Femur (tissue), 1 donor: ENCODE data around the gene MARK3.

Experiments used
- DNase-seq: peaks from one replicate; pipeline ENCODE4 v3.0.0-alpha.2; 2017

Gene MARK3

GRCh38 chr14:103398427-103399195 lies 13.4 kb downstream of the MARK3 start:
- DNase-seq, result no peak

GRCh38 chr14:103400537-103400936 lies 15.3 kb downstream of the MARK3 start:
- no peak for DNase-seq

DNA sequence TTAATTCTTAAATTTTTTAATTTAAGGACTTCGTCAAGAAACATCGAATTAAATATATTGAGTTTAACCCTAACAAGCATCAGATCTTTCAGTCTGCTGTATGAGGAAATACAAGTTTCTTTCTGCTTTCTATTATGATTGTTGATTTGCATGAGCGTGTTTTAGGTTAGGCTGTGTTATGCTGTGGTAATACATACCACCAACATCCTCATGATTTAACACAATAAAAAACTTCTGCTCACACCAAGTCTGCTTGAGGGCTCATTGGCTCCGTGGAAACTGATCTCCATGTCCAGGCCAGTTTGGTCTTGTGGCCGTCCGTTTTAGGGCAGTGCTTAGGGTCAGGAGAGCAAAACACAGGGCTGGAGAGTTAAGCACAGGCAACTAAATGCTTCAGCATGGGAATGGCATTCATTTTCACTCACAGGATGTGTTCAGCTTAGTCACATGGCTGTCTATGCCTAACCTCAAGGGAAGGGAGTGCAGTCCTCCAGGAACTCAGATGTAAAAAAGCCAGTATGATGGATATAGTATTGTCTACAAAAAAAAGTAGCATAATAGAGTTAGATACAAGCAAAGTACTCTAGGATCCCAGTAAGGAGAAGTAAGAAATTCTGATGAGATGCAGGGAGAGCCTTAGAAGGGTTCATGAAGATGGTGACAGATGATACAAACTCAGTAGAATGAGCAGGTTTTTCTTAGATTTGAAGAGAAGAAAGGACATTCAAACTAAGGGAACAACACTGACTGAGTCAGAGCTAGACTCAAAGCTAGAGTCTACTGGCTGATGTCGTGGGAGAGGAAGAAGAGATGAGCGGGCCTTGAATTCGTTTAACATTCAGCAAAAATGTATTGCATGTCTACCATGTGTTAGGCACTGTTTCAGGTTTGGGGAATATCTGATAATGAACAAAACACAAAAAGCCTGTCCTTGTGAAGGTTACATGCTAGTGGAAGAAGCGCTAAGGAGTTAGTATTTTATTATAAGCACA lies 16.3 kb downstream of the MARK3 start:
- peak; percentile 51 for DNase-seq

DNA sequence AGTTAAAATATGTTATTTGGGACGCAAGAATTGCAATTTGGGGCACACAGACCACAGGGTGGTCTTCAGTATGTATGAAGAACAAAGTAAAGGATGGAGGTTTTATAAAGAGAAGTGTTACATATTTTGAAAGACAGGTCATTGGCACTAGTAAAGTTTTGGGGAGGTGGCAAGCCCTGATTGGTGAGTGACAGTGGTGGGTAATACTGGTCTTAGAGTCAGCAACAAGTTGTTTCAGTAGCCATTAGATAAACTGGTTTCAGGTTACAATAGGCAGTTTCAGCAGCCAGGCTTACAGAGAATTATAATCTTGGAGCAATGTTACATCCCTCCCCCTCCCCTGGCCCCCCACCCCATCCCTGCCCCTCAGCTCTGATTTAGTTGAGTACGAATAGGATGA lies 17.5 kb downstream of the MARK3 start:
- no peak for DNase-seq

DNA sequence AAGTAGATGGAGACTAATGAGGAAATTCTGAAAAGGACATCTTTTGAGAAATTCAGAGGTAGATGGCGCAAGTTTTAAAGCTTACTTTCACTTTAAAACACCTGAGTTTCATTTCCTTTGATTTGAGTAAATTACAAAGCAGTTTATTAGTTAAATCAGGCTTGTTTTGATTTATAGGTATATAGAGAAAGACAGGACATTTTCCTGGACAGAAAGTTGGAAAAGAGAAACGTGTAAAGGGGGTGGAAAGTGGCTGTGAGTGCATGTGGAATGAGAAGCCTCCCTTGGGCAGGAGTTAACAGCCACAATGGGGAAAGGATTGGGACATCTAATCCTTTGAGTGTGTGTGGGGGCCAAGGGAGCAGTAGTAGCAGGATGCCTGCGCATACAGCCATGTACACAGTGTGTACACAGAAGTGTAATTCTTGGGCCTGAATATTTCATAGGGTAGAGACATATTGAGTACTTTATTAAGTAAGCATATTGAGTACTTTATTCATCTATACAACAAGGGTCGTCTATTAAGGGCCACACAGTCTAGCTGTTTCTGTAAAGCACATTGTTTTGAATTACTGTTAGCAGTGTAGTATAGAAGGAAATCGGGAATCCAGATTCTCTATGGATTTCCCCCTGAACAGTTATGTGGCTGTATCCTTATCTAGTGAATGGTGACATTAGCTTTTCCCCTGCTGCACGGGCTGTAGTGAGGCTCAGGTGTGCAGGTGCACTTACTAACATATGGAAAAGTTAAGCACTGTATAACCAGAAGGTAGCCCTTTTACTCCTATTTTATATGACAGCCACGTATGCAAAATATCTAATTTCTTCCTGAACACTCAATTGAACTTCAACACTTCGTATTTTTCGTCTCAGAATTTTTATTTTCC lies 19.1 kb downstream of the MARK3 start:
- DNase-seq, result no peak

GRCh38 chr14:103404920-103405319 lies 19.7 kb downstream of the MARK3 start:
- DNase-seq, result no peak

DNA sequence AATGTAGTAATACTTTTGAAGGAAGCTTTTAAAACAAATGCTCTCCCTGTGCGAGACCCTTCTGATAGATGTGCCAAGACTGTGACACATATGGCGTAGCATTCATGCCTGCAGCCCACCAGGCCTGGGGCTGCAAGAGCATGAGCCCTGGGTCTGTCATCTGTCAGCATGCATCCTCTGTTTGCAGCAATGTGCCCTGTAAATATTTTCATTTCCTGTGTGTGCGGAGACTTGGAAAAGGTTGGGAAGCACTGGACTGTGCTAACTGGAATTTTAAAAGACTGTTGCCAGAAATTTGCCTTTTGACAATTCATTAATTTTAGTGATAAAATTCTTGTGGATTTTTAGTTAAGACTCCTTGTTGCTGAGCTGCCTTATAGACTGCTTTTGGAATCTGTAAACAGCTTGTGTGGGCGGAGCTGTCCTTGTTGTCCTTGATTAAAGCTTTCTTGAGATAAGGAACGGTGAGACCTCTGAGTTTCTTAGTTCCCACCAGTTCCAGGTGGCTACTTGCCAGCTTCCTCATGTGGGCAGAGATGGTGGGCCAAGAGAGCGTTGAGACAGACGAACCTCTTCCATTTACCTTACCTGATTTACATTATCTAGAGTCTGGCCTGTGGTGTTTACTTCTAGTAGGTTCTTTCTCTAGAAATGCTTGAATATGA lies 23.4 kb downstream of the MARK3 start:
- DNase-seq, result no peak

DNA sequence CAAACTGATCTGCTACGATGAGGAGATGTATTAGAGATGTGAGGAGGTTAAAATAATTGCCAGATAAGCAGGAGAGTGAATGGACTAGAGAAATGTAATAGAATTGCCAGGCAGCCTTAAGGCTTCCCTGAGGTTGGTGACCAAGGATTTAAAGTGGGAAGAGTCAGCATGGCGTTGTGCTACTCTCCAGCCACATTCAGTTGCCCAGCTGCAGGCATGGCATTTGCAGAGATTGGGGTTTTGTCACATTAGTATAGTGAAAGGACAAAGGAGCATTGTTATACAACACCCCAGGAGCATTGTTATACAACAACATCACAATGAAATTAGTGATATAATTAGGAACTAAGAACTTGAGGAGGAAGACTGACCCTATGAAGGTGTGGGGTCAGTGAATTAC lies 31.7 kb downstream of the MARK3 start:
- DNase-seq, result no peak

DNA sequence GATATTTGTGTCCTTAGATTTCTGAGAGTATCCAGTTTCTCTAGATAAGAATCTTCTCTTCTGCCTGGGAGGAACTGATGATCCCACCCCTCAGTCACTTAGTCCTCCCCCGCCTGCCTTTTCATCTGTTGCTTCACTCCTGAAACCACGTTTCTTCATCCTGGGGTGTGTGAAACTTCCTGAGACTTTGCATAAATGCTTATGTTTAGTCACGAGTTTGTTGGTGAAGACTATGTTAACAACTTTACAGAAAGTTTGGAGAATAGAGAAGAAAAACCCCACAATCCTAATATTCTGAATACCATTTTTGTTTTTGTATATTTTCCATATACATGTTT lies 33.2 kb downstream of the MARK3 start:
- DNase-seq, result peak; percentile 33

DNA sequence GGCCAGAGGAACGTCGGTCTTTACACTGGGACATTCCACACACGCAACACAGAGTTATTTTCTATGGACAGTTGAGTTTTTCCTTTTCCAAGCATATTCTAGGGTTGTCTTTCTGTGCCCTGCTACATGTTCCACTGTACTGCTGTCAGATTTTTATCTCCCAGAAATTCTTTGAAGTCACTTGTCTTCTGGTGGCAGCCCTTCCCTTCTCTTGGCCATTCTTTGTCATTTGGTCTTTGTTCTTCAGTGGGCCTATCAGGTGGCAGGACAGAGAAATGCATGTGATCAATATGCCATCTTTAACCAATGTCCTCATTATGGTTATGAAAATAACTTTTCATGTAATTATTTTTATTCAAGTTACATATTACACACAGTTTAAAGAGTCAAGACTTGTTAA lies 36.3 kb downstream of the MARK3 start:
- no peak for DNase-seq

DNA sequence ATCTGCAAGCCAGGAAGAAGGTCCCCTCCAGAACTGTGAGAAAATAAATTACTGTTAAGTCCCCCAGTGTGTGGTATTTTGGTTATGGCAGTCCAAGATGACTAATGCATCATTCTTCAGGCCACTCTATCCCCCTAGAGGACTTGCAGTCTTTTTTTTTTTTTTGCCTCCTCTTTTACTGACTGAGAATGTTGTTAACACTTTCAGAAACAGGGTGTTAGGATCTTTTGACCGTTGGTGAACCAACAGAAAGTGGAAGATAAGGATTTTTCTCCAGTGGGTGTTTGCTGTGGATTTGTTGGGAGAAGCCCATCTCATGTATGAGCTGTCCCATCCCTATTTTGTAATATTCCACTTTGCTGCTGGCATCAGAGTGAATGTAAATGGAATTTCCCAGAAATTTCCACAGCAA lies 37.8 kb downstream of the MARK3 start:
- no peak for DNase-seq

DNA sequence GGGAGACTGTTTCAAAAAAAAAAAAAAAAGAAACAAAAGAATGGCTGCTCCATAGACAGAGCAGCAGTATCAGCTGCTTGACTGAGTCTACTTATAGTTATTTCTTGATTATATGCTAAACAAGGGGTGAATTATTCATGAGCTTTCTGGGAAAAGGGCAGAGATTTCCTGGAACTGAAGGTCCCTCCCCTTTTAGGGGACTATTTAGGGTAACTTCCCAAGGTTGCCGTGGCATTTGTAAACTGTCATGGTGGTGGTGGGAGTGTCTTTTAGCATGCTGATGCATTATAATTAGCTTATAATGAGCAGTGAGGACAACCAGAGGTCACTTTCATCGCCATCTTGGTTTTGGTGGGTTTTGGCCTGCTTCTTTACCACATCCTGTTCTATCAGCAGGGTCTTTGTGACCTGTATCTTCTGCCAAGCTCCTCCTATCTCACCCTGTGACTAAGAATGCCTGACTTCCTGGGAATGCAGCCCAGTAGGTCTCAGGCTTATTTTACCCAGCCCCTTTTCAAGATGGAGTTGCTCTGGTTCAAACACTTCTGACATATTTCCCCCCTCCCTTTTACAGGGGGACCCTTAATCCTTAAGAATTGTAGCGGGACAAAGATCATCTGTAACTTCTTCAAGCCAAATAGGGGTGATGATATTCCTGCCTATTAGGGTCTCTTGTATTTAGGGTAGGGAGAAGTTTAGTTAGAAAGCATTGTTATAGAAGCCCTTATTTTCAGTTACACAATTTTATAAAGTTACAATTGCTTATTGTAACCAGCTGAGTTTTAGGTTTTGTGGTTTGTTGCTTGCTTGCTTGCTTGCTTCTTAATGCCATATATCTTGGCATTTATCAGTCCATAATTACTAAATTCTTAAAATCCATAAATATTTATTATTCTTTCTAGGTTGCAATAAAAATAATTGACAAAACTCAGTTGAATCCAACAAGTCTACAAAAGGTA lies 42.5 kb downstream of the MARK3 start:
- peak; percentile 55 for DNase-seq

DNA sequence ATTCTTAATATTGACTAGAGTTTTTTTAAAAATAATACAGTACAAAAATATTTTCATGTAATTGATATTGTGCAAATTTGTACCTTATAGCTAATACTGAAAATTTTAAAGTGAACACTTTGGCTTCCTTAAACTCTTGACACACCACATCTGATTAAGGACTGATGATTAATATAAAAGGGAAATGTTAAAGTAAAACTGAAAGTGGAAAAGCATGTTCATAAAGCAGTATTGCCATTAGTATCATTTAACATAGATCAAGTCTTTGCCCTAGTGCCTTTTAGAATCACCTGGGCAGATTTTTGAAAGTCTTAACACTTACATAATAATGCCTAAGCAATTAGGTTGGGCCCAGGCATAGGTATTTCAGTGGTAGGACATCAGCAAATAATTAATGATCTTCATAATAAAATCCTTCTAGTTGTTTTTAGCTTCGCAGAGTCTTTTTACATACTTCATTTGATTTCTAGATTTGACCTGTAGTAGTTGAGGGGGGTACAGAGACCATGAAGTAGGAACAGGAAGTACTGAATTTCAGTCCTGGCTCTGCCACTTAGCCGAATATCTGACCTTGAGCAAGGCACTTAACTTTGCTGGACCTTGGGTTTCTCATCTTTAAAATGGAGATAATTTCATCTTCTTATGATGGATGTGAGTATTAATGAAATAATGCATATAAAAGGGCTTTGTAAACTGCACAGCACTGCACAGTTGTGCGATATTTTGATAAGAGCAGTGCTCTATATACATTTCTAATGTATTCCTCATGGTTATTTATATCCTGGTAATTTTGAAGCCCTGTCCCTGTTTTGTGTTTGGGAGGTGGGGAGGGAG lies 43.7 kb downstream of the MARK3 start:
- no peak for DNase-seq

DNA sequence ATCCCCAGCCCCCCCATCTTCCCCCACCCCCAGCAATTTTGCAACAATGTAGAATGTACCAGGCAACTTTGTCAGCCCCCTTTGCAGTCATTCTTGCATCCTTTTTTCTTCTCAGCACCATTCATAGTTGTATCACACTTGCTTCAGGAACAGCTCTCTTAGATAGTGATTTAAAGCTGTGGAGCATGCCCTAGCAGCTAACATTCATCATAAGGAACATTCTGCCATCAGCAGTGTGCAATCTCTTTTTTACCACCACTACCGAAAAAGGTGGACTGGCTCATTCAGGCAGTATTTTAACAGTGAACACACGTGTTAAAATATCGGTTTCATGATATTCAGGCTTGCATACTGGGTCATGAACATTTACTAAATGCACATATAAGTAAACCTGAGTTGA lies 45.1 kb downstream of the MARK3 start:
- DNase-seq, result no peak

- no peak for DNase-seq
Observed at GRCh38 chr14:103432627-103433026, 47.4 kb downstream of the MARK3 start.

- no peak for DNase-seq
Observed at GRCh38 chr14:103433916-103434563, 48.8 kb downstream of the MARK3 start.

- peak; percentile 56 for DNase-seq
Observed at GRCh38 chr14:103434868-103435442, 49.7 kb downstream of the MARK3 start.

GRCh38 chr14:103436533-103436932 lies 51.3 kb downstream of the MARK3 start:
- no peak for DNase-seq

GRCh38 chr14:103442288-103442687 lies 57.1 kb downstream of the MARK3 start:
- DNase-seq, result no peak
